Stimulated activated naive CD8-positive, alpha-beta T cell treated with anti-CD3 and anti-CD28 coated beads, Interleukin-15, amount 100 ng/mL, for 72 hours (primary cell): ENCODE measurements around the gene HSPA13.
"Not testable (repeated sequence)": the region's sequence is repeated elsewhere in the genome, so short reads cannot be mapped to it uniquely, and the experiment has no call there.

Source experiments
- ATAC-seq: fragments of 150-1000 bp; cut with Tn5 transposase; 2 replicates; pipeline ENCODE4 v1.10.0; 2021; ENCODE audit warnings: mild to moderate bottlenecking, moderate library complexity
- DNase-seq, 2 donors: peaks; one replicate each; pipeline ENCODE4 v3.0.0; 2021 to 2022
- H3K27ac Mint-ChIP-seq, 2 donors: one replicate each; pipeline ENCODE4 v1.8.0; 2022; ENCODE audit warnings: mild to moderate bottlenecking in 2 of 2, mixed read lengths in 2 of 2, moderate library complexity in 2 of 2
- H3K27me3 Mint-ChIP-seq: one replicate; pipeline ENCODE4 v1.8.0; 2022; ENCODE audit warnings: mixed read lengths
- H3K4me1 Mint-ChIP-seq: one replicate; pipeline ENCODE4 v1.8.0; 2022; ENCODE audit warnings: mild to moderate bottlenecking, mixed read lengths
- H3K4me3 Mint-ChIP-seq, 2 donors: one replicate each; pipeline ENCODE4 v1.8.0; 2022; ENCODE audit warnings: mild to moderate bottlenecking in 2 of 2, mixed read lengths in 2 of 2, moderate library complexity in 1 of 2
- H3K9me3 Mint-ChIP-seq, 2 donors: one replicate each; pipeline ENCODE4 v1.8.0; 2022; ENCODE audit warnings: mixed read lengths in 2 of 2

HSPA13 gene

DNA sequence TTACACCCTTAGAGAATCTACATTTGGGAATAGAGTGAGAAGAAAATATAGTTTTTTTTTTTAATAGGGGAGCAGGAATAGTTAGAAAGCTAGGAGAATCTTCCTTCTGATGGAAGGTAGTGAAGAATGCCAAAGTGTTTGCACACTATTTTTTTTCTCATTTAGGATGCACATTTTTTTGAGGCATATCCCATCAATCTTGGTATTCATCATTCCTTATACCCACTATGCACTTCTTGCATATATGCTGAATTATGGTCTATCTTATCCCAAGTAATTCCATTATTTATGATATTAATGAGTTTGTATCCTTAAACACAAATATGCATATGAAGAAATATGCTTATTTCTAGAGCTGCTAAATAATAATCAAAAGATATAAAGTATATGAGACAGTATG, 28.4 kb downstream of the HSPA13 start:
- H3K4me1 Mint-ChIP-seq: no peaks in the 10 kb centered on the region
- DNase-seq: no peak
- H3K9me3 Mint-ChIP-seq: no peaks in the 10 kb centered on the region
- peaks cover 10% of the 10 kb centered on the region for H3K27me3 Mint-ChIP-seq
- H3K27ac Mint-ChIP-seq: no peak overlapping the region
- no peak overlapping the region for H3K4me3 Mint-ChIP-seq
- ATAC-seq: no peak

DNA sequence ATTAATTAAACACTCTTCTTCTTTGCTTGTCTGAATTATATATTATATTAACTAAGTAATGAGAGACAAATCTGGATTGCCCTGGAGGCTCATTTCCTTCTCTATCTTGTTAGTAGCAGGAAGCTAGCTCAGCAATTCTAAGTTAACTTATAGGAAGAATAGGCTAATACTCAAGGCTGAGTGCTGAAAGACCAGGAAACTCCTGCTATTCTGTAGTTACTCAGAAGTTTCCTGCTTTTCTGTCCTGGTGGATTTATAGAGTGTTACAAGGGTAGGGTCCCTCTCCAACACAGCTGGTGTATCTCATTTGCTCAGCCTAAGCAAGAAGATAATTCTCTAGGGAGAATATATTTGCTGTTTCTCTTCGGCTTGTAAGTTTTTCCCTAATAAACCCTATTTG, 29.2 kb downstream of the HSPA13 start:
- H3K9me3 Mint-ChIP-seq: no peaks in the 10 kb centered on the region
- ATAC-seq (no peak), DNase-seq (no peak)
- no peak overlapping the region for H3K27ac Mint-ChIP-seq
- H3K4me3 Mint-ChIP-seq: no peak overlapping the region
- H3K27me3 Mint-ChIP-seq: peaks cover 10% of the 10 kb centered on the region
- H3K4me1 Mint-ChIP-seq: no peaks in the 10 kb centered on the region

- no peak for DNase-seq
- Mint-ChIP-seq H3K27ac (no peak overlapping the region), H3K27me3 (peaks cover 10% of the 10 kb centered on the region), H3K9me3 (no peaks in the 10 kb centered on the region), H3K4me1 (no peaks in the 10 kb centered on the region), H3K4me3 (no peak overlapping the region)
- ATAC-seq: no peak
Measured at GRCh38 chr21:14353231-14353630, 29.7 kb downstream of the HSPA13 start.

GRCh38 chr21:14327346-14327745, 55.6 kb downstream of the HSPA13 start:
- not testable (repeated sequence) for H3K4me1 Mint-ChIP-seq, H3K9me3 Mint-ChIP-seq, DNase-seq, H3K4me3 Mint-ChIP-seq, ATAC-seq, H3K27ac Mint-ChIP-seq
- peaks cover 31% of the 10 kb centered on the region for H3K27me3 Mint-ChIP-seq

- H3K9me3 Mint-ChIP-seq: peaks cover 0 to 5% of the 10 kb centered on the region in 2 donors
- H3K27ac Mint-ChIP-seq: no peak overlapping the region
- no peak for ATAC-seq
- H3K4me3 Mint-ChIP-seq: no peak overlapping the region
- H3K4me1 Mint-ChIP-seq: no peaks in the 10 kb centered on the region
- peaks cover 17% of the 10 kb centered on the region for H3K27me3 Mint-ChIP-seq
- no peak for DNase-seq
Measured at GRCh38 chr21:14325595-14325994, 57.4 kb downstream of the HSPA13 start.
